Mesenchymal stem cell (in vitro differentiated cells and primary cell): ENCODE data around the gene RILPL1.

Source experiments
- DNase-seq: peaks from one replicate; pipeline ENCODE4 v3.0.0-alpha.2; 2013
- H2AFZ ChIP-seq: one replicate; pipeline ENCODE4 v1.6.1; 2013; ENCODE audit warnings: low read depth, mild to moderate bottlenecking, control low read depth, inconsistent platforms, low read length, moderate library complexity
- H2AK5ac ChIP-seq: 2 replicates; pipeline ENCODE4 v1.6.1; 2013; ENCODE audit warnings: low read length, moderate library complexity, mild to moderate bottlenecking, inconsistent platforms; ENCODE audit not compliant: severe bottlenecking
- H2BK120ac ChIP-seq: one replicate; pipeline ENCODE4 v1.6.1; 2013; ENCODE audit warnings: low read depth, mild to moderate bottlenecking, inconsistent platforms, low read length, moderate library complexity
- H2BK12ac ChIP-seq, 2 experiments: one replicate each; pipeline ENCODE4 v1.6.1; 2013; ENCODE audit warnings: inconsistent platforms in 2 of 2, low read length in 2 of 2, mild to moderate bottlenecking in 2 of 2, moderate library complexity in 2 of 2, control low read depth in 1 of 2
- H2BK15ac ChIP-seq: one replicate; pipeline ENCODE4 v1.6.1; 2013; ENCODE audit warnings: mild to moderate bottlenecking, low read depth, inconsistent platforms; ENCODE audit not compliant: poor library complexity, severe bottlenecking
- H2BK5ac ChIP-seq: 2 replicates; pipeline ENCODE4 v1.6.1; 2013; ENCODE audit warnings: low read depth, mild to moderate bottlenecking, low read length, control low read depth, inconsistent platforms; ENCODE audit not compliant: poor library complexity, severe bottlenecking
- H3K14ac ChIP-seq, 2 experiments: one replicate each; pipeline ENCODE4 v1.6.1; 2013; ENCODE audit warnings: inconsistent platforms in 2 of 2, low read length in 2 of 2, control low read depth in 1 of 2, mild to moderate bottlenecking in 1 of 2, moderate library complexity in 1 of 2
- H3K18ac ChIP-seq, 2 experiments: one replicate each; pipeline ENCODE4 v1.6.1; 2013; ENCODE audit warnings: inconsistent platforms in 2 of 2, low read length in 2 of 2, control low read depth in 1 of 2, low read depth in 1 of 2, mild to moderate bottlenecking in 1 of 2
- H3K23ac ChIP-seq, 2 experiments: one replicate each; pipeline ENCODE4 v1.6.1; 2013; ENCODE audit warnings: inconsistent platforms in 2 of 2, low read length in 2 of 2, mild to moderate bottlenecking in 2 of 2, moderate library complexity in 2 of 2, control low read depth in 1 of 2
- H3K27ac ChIP-seq: 2 replicates; pipeline ENCODE4 v1.5.1; 2013; ENCODE audit warnings: mild to moderate bottlenecking, moderate library complexity, low read length, control low read depth, inconsistent platforms; ENCODE audit not compliant: poor library complexity, severe bottlenecking
- H3K27me3 ChIP-seq, 2 experiments: 2 replicates each; pipeline versions ENCODE4 v1.6.1 to v1.7.0; 2013; ENCODE audit warnings: low read length in 2 of 2, mild to moderate bottlenecking in 2 of 2, moderate library complexity in 2 of 2, control low read depth in 1 of 2, inconsistent platforms in 1 of 2; ENCODE audit not compliant: control insufficient read depth in 1 of 2, insufficient read depth in 1 of 2
- H3K36me3 ChIP-seq, 2 experiments: 2 replicates each; pipeline versions ENCODE4 v1.6.1 to v1.7.0; 2013; ENCODE audit warnings: low read length in 2 of 2, control low read depth in 1 of 2, inconsistent platforms in 1 of 2, low read depth in 1 of 2, mild to moderate bottlenecking in 1 of 2; ENCODE audit not compliant: insufficient read depth in 2 of 2, control insufficient read depth in 1 of 2
- H3K4ac ChIP-seq, 2 experiments: one replicate each; pipeline ENCODE4 v1.6.1; 2013; ENCODE audit warnings: inconsistent platforms in 2 of 2, low read length in 2 of 2, mild to moderate bottlenecking in 2 of 2, moderate library complexity in 2 of 2, control low read depth in 1 of 2, low read depth in 1 of 2
- H3K4me1 ChIP-seq: 2 replicates; pipeline ENCODE4 v1.6.1; 2013; ENCODE audit warnings: low read depth, low read length, control low read depth; ENCODE audit not compliant: control insufficient read depth, insufficient read depth
- H3K4me2 ChIP-seq: 2 replicates; pipeline ENCODE4 v1.6.1; 2013; ENCODE audit warnings: low read length, mild to moderate bottlenecking, inconsistent platforms; ENCODE audit not compliant: poor library complexity, severe bottlenecking
- H3K4me3 ChIP-seq, 2 experiments: 2 replicates each; pipeline versions ENCODE4 v1.5.1 to v1.7.0; 2013; ENCODE audit warnings: low read length in 2 of 2, mild to moderate bottlenecking in 2 of 2, control low read depth in 1 of 2, low read depth in 1 of 2; ENCODE audit not compliant: insufficient read depth in 1 of 2
- H3K79me1 ChIP-seq: replicated peaks from 2 replicates; pipeline ENCODE4 v1.6.1; 2013; ENCODE audit warnings: mild to moderate bottlenecking, control low read depth, low read length, inconsistent platforms; ENCODE audit not compliant: poor library complexity, severe bottlenecking
- H3K9ac ChIP-seq: 2 replicates; pipeline ENCODE4 v1.7.0; 2013; ENCODE audit warnings: mild to moderate bottlenecking, low read length, moderate library complexity
- H3K9me3 ChIP-seq: 2 replicates; pipeline ENCODE4 v1.7.0; 2013; ENCODE audit warnings: mild to moderate bottlenecking, low read length; ENCODE audit not compliant: control insufficient read depth
- H4K8ac ChIP-seq: one replicate; pipeline ENCODE4 v1.6.1; 2013; ENCODE audit warnings: inconsistent platforms, mild to moderate bottlenecking, low read length, moderate library complexity
- H4K91ac ChIP-seq: one replicate; pipeline ENCODE4 v1.6.1; 2013; ENCODE audit warnings: mild to moderate bottlenecking, low read length, inconsistent platforms
- WGBS: methylation state at CpG from one replicate; pipeline ENCODE4 v1.1.7; 2013; ENCODE audit warnings: mixed read lengths; 5-methylcytosine and 5-hydroxymethylcytosine counted together

Gene RILPL1

DNA sequence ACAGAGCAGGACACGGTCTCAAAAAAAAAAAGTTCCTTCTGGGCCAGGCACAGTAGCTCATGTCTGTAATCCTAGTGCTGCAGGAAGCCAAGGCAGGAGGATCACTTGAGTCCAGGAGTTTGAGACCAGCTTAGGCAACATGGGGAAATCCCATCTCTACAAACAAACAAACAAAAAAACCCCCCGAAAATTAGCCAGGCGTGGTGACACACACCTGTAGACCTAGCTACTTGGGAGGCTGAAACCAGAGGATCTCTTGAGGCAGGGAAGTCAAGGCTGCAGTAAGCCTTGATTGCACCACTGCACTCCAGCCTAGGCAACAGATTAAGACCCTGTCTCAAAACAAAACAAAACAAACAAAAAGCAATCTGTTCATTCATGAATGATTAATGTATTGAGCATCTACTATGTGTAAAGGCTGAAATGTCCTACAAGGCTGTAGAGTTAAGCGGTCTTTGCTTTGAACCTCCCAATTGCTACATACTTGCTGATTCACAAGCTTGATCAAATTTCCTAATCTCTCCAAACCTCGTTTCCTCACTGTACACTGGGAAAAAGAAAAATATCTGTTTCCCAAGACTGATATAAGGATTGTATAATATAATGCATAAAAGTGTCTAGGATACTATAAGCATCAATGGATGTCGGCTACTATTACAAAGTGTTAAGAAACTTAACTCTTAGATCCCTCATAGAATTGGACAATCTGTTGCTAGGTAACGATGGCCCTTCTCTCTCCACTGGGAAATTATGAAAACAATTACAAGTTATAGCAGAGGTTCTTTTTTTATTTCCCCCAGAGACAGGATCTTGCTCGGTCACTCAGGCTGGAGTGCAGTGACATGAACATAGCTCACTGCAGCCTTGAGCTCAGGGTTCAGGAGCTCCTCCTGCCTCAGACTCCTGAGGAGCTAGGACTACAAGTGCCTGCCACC is 89.2 kb downstream of the RILPL1 start:
- Histone ChIP-seq H3K18ac (no peak overlapping the region), H3K79me1 (no peaks in the 10 kb centered on the region), H3K4me2 (no peak overlapping the region), H3K9ac (peak overlapping the region; percentile 37), H4K91ac (no peak overlapping the region), H2AFZ (no peak overlapping the region), H2AK5ac (no peak overlapping the region), H3K14ac (no peak overlapping the region), H3K27me3 (no peaks in the 10 kb centered on the region), H3K23ac (no peak overlapping the region), H2BK120ac (no peak overlapping the region), H4K8ac (no peak overlapping the region), H3K9me3 (no peaks in the 10 kb centered on the region), H3K36me3 (no peaks in the 10 kb centered on the region), H3K4me3 (no peak overlapping the region), H3K4me1 (no peaks in the 10 kb centered on the region), H3K27ac (no peak overlapping the region), H2BK5ac (no peak overlapping the region), H3K4ac (no peak overlapping the region), H2BK15ac (no peak overlapping the region), H2BK12ac (no peak overlapping the region)
- WGBS: 95% methylated on average over 5 of the region's 8 CpGs
- DNase-seq: peak; percentile 70

DNA sequence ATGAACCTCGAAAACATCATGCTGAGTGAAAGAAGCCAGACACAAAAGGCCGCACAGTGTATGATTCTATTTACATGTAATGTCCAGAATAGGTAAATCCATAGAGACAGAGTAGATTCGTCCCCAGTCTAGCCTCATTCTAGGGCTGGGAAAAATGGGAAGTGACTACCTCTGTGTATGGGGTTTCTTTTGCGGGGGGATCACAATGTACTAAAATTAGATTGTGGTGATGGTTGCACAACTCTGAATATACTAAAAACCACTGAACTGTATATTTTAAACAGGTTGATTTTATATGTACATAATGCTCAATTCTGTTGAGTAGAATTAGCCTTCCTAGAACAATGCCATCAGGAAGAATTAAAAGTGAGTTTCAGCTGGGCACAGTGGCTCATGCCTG is 90.7 kb downstream of the RILPL1 start:
- no peak overlapping the region for H3K14ac ChIP-seq
- H2BK120ac ChIP-seq: no peak overlapping the region
- H2BK15ac ChIP-seq: no peak overlapping the region
- no peaks in the 10 kb centered on the region for H3K27me3 ChIP-seq
- H3K23ac ChIP-seq: no peak overlapping the region
- no peak overlapping the region for H2AK5ac ChIP-seq
- H3K27ac ChIP-seq: no peak overlapping the region
- H3K4me2 ChIP-seq: no peak overlapping the region
- H3K4ac ChIP-seq: no peak overlapping the region
- H3K18ac ChIP-seq: no peak overlapping the region
- no peak overlapping the region for H2AFZ ChIP-seq
- no peak overlapping the region for H2BK12ac ChIP-seq
- no peaks in the 10 kb centered on the region for H3K79me1 ChIP-seq
- 96% methylated on average over 3 of the region's 4 CpGs for WGBS
- H3K4me1 ChIP-seq: no peaks in the 10 kb centered on the region
- H3K4me3 ChIP-seq: no peak overlapping the region
- no peaks in the 10 kb centered on the region for H3K9me3 ChIP-seq
- no peaks in the 10 kb centered on the region for H3K36me3 ChIP-seq
- H4K91ac ChIP-seq: no peak overlapping the region
- no peak overlapping the region for H4K8ac ChIP-seq
- H3K9ac ChIP-seq: no peak overlapping the region
- no peak overlapping the region for H2BK5ac ChIP-seq
- DNase-seq: no peak

- no peak overlapping the region for H4K91ac ChIP-seq
- H3K27ac ChIP-seq: no peak overlapping the region
- no peak overlapping the region for H4K8ac ChIP-seq
Observed at GRCh38 chr12:123441523-123442164, 91.9 kb downstream of the RILPL1 start.

More at GRCh38 chr12:123441523-123442164, 91.9 kb downstream of the RILPL1 start:
- Histone ChIP-seq H2BK12ac (no peak overlapping the region), H3K14ac (no peak overlapping the region), H2BK120ac (no peak overlapping the region), H3K4me3 (no peak overlapping the region), H2AK5ac (no peak overlapping the region), H2AFZ (peak overlapping the region; percentile 14), H3K4me2 (no peak overlapping the region), H3K4me1 (peaks cover 4% of the 10 kb centered on the region), H3K9me3 (no peaks in the 10 kb centered on the region), H3K36me3 (no peaks in the 10 kb centered on the region), H3K23ac (no peak overlapping the region), H3K4ac (no peak overlapping the region), H2BK5ac (no peak overlapping the region), H2BK15ac (no peak overlapping the region), H3K27me3 (no peaks in the 10 kb centered on the region), H3K79me1 (no peaks in the 10 kb centered on the region), H3K9ac (no peak overlapping the region), H3K18ac (no peak overlapping the region)
- no peak for DNase-seq
- WGBS: 90% methylated on average over 13 of the region's 13 CpGs
